HUES64 (cell line): ENCODE results near the gene PWWP2B.
"Not testable (repeated sequence)": the region's sequence is repeated elsewhere in the genome, so short reads cannot be mapped to it uniquely, and the experiment has no call there.

Experiments used
- H3K27ac ChIP-seq: 2 replicates; pipeline ENCODE4 v1.7.0; 2013; ENCODE audit warnings: low read depth, low read length, inconsistent platforms
- H3K27me3 ChIP-seq: 2 replicates; pipeline ENCODE4 v1.6.1; 2013; ENCODE audit warnings: mild to moderate bottlenecking, low read length; ENCODE audit not compliant: insufficient read depth
- H3K36me3 ChIP-seq: 2 replicates; pipeline ENCODE4 v1.6.1; 2013; ENCODE audit warnings: mild to moderate bottlenecking, low read length; ENCODE audit not compliant: insufficient read depth
- H3K4me1 ChIP-seq: 2 replicates; pipeline ENCODE4 v1.6.1; 2013; ENCODE audit warnings: mild to moderate bottlenecking, low read length, moderate library complexity; ENCODE audit not compliant: insufficient read depth
- H3K4me3 ChIP-seq: 2 replicates; pipeline ENCODE4 v1.5.1; 2013; ENCODE audit warnings: mild to moderate bottlenecking, low read length, moderate library complexity
- H3K9ac ChIP-seq: 2 replicates; pipeline ENCODE4 v1.6.1; 2013; ENCODE audit warnings: mild to moderate bottlenecking, low read depth, low read length
- H3K9me3 ChIP-seq: 2 replicates; pipeline ENCODE4 v1.6.1; 2013; ENCODE audit warnings: low read depth, low read length; ENCODE audit not compliant: insufficient read depth
- WGBS: fragments of 150-250, 120-280 bp; methylation state at CpG from one replicate; pipeline ENCODE4 v1.1.7; 2013; ENCODE audit warnings: missing lambda C conversion rate; 5-methylcytosine and 5-hydroxymethylcytosine counted together

Gene PWWP2B

GRCh38 chr10:132383101-132383500, 13.9 kb upstream of the PWWP2B start:
- no peaks in the 10 kb centered on the region for H3K36me3 ChIP-seq
- no peaks in the 10 kb centered on the region for H3K9me3 ChIP-seq
- H3K4me1 ChIP-seq, result no peaks in the 10 kb centered on the region
- no peak overlapping the region for H3K9ac ChIP-seq
- WGBS, result 88% methylated on average over 7 of the region's 8 CpGs
- no peaks in the 10 kb centered on the region for H3K27me3 ChIP-seq
- no peak overlapping the region for H3K27ac ChIP-seq
- H3K4me3 ChIP-seq, result no peak overlapping the region

- whole genome bisulfite sequencing, result 81% methylated on average over 13 of the region's 13 CpGs
- no peaks in the 10 kb centered on the region for H3K27me3 ChIP-seq
Measured at GRCh38 chr10:132383751-132384196, 13.2 kb upstream of the PWWP2B start.

GRCh38 chr10:132384618-132385388, 12.2 kb upstream of the PWWP2B start:
- H3K9ac ChIP-seq, result no peak overlapping the region
- H3K4me3 ChIP-seq, result no peak overlapping the region
- WGBS, result 91% methylated on average over 20 of the region's 20 CpGs
- H3K9me3 ChIP-seq, result no peaks in the 10 kb centered on the region
- no peaks in the 10 kb centered on the region for H3K27me3 ChIP-seq
- H3K27ac ChIP-seq, result no peak overlapping the region
- H3K36me3 ChIP-seq, result no peaks in the 10 kb centered on the region
- peaks cover 3% of the 10 kb centered on the region; the same call in 1 of the 2 replicates for H3K4me1 ChIP-seq

More at GRCh38 chr10:132383751-132384196, 13.2 kb upstream of the PWWP2B start:
- H3K36me3 ChIP-seq, result no peaks in the 10 kb centered on the region
- H3K27ac ChIP-seq, result no peak overlapping the region
- no peaks in the 10 kb centered on the region for H3K4me1 ChIP-seq
- no peaks in the 10 kb centered on the region for H3K9me3 ChIP-seq
- no peak overlapping the region for H3K4me3 ChIP-seq
- H3K9ac ChIP-seq, result no peak overlapping the region

GRCh38 chr10:132385389-132385667, 11.7 kb upstream of the PWWP2B start:
- H3K9me3 ChIP-seq, result no peaks in the 10 kb centered on the region
- no peak overlapping the region for H3K4me3 ChIP-seq
- no peaks in the 10 kb centered on the region for H3K27me3 ChIP-seq
- no peak overlapping the region for H3K9ac ChIP-seq
- peaks cover 3% of the 10 kb centered on the region; the same call in 1 of the 2 replicates for H3K4me1 ChIP-seq
- 90% methylated on average over 5 of the region's 5 CpGs for WGBS
- H3K27ac ChIP-seq, result no peak overlapping the region
- H3K36me3 ChIP-seq, result no peaks in the 10 kb centered on the region

GRCh38 chr10:132385721-132386418, 11.1 kb upstream of the PWWP2B start:
- no peaks in the 10 kb centered on the region for H3K36me3 ChIP-seq
- peaks cover 3% of the 10 kb centered on the region; the same call in 1 of the 2 replicates for H3K4me1 ChIP-seq
- 93% methylated on average over 18 of the region's 18 CpGs for WGBS
- H3K9ac ChIP-seq, result no peak overlapping the region
- H3K9me3 ChIP-seq, result no peaks in the 10 kb centered on the region
- no peak overlapping the region for H3K27ac ChIP-seq
- no peaks in the 10 kb centered on the region for H3K27me3 ChIP-seq
- H3K4me3 ChIP-seq, result no peak overlapping the region

GRCh38 chr10:132386419-132386831, 10.6 kb upstream of the PWWP2B start:
- 83% methylated on average over 9 of the region's 9 CpGs for WGBS

GRCh38 chr10:132386896-132387295, 10.1 kb upstream of the PWWP2B start:
- H3K36me3 ChIP-seq, H3K27ac ChIP-seq, H3K9me3 ChIP-seq, H3K27me3 ChIP-seq, H3K9ac ChIP-seq, H3K4me1 ChIP-seq, H3K4me3 ChIP-seq: not testable (repeated sequence)
- WGBS, result 89% methylated on average over 1 of the region's 1 CpG

More at GRCh38 chr10:132386419-132386831, 10.6 kb upstream of the PWWP2B start:
- no peaks in the 10 kb centered on the region for H3K27me3 ChIP-seq
- H3K4me1 ChIP-seq, result peaks cover 3% of the 10 kb centered on the region; the same call in 1 of the 2 replicates
- H3K9me3 ChIP-seq, result no peaks in the 10 kb centered on the region
- H3K9ac ChIP-seq, result no peak overlapping the region
- no peaks in the 10 kb centered on the region for H3K36me3 ChIP-seq
- no peak overlapping the region for H3K27ac ChIP-seq
- no peak overlapping the region for H3K4me3 ChIP-seq

- Histone ChIP-seq H3K9me3 (no peaks in the 10 kb centered on the region), H3K9ac (no peak overlapping the region), H3K4me3 (no peak overlapping the region; the same call in 1 of the 2 replicates), H3K4me1 (peaks cover 3% of the 10 kb centered on the region; the same call in 1 of the 2 replicates), H3K27me3 (no peaks in the 10 kb centered on the region), H3K36me3 (no peaks in the 10 kb centered on the region), H3K27ac (peak overlapping the region; percentile 24; the same call in 1 of the 2 replicates)
- 8% methylated on average over 23 of the region's 26 CpGs for WGBS
Measured at GRCh38 chr10:132387764-132388210, 9.2 kb upstream of the PWWP2B start.

GRCh38 chr10:132388891-132389432, 8.0 kb upstream of the PWWP2B start:
- Histone ChIP-seq H3K4me3 (no peak overlapping the region), H3K4me1 (peaks cover 3% of the 10 kb centered on the region; the same call in 1 of the 2 replicates), H3K9ac (no peak overlapping the region), H3K9me3 (no peaks in the 10 kb centered on the region), H3K27me3 (no peaks in the 10 kb centered on the region; the same call in 1 of the 2 replicates), H3K27ac (peak overlapping the region; percentile 3; the same call in 1 of the 2 replicates), H3K36me3 (no peaks in the 10 kb centered on the region)
- WGBS, result 66% methylated on average over 22 of the region's 22 CpGs

GRCh38 chr10:132389433-132390169, 7.4 kb upstream of the PWWP2B start:
- H3K27ac ChIP-seq, result peak overlapping the region; percentile 3; the same call in 1 of the 2 replicates
- peaks cover 3% of the 10 kb centered on the region; the same call in 1 of the 2 replicates for H3K4me1 ChIP-seq
- no peaks in the 10 kb centered on the region for H3K36me3 ChIP-seq
- WGBS, result 62% methylated on average over 16 of the region's 16 CpGs
- no peaks in the 10 kb centered on the region for H3K9me3 ChIP-seq
- H3K4me3 ChIP-seq, result no peak overlapping the region
- H3K9ac ChIP-seq, result no peak overlapping the region
- H3K27me3 ChIP-seq, result no peaks in the 10 kb centered on the region; the same call in 1 of the 2 replicates
